Myocyte (in vitro differentiated cells): ENCODE data around the gene ZMIZ1. TPM values are rescaled to one million over a fixed set of nuclear protein-coding genes. Genes with fewer than 3 reads are reported as not detected.
A peak's percentile ranks its signal among the peaks of the same experiment; 100 is the strongest.

Experiments
- DNase-seq: peaks from one replicate; pipeline ENCODE4 v3.0.0-alpha.2; 2012; ENCODE audit warnings: low read depth
- total RNA-seq: library from RNA; depleted of rRNA; stranded (reverse); fragments of >200 nt; gene quantifications from 2 replicates; pipeline ENCODE4 v1.2.3, GENCODE V29; 2014

ZMIZ1 gene
- total RNA-seq, 1 donor from 2014 or later = 10.0 TPM

DNA sequence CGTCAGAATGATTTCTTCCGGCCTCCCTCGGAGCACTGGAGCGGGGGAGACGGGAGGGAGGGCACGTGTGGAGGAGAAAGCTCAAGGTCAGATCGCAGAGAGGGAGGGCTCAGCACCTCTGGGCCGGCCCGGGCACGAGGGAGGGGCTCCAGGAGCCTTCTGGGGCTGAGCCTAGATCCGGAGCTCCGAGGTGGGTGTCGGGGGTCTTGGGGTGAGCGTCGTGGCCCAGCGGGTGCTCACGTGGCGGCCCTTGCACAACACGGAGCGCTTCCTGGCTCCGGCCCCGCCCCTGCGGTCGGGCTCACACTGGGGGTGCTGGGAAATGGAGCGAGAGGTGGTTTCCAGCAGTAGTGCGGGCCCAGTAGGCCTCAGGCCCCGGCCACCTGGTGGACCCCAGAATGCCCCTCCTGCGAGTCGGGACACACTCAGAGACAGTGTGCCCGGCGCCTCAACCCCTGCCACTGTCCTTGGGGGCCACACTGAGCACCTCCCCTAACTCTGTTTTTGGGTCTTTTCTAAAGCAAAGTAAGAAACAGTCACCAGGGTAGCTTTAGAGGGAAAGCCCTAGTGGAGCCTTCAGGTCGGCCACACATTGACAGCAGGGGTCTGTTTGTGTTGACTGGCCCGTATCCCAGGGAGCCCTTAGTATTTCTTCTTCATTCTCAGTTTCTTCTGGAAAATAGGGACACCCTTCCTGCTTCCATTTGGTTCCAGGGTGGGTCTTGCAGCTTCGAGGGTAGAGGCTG, 279.3 kb downstream of the ZMIZ1 start:
- peak; percentile 60 for DNase-seq

- no peak for DNase-seq
Observed at GRCh38 chr10:79348640-79348988, 279.8 kb downstream of the ZMIZ1 start.

DNA sequence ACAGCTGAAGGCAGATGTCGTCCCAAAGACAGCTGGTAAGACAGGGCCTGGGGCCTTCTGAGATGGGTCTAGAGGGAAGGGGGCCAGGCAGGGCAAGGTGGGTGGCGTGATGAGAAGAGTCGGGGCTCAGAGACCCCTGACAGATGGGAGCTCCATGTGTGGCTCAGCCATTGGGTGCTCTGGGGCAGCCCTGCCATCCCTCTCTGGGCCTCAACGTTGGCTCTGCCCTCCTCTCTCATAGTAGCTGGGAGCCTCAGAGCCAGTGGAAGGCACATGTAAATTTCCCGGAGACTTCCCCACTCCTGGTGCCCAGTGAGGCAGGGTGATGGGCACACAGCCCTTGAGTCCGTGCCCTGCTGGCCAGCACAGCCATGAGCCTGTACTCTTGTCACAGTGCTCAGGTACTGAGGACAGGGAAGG, 280.3 kb downstream of the ZMIZ1 start:
- DNase-seq = no peak

GRCh38 chr10:79349766-79350406, 281.1 kb downstream of the ZMIZ1 start:
- DNase-seq = no peak

GRCh38 chr10:79350407-79351154, 281.8 kb downstream of the ZMIZ1 start:
- DNase-seq = no peak

GRCh38 chr10:79351332-79351731, 282.6 kb downstream of the ZMIZ1 start:
- DNase-seq = no peak

GRCh38 chr10:79352035-79352877, 283.5 kb downstream of the ZMIZ1 start:
- DNase-seq = no peak

DNA sequence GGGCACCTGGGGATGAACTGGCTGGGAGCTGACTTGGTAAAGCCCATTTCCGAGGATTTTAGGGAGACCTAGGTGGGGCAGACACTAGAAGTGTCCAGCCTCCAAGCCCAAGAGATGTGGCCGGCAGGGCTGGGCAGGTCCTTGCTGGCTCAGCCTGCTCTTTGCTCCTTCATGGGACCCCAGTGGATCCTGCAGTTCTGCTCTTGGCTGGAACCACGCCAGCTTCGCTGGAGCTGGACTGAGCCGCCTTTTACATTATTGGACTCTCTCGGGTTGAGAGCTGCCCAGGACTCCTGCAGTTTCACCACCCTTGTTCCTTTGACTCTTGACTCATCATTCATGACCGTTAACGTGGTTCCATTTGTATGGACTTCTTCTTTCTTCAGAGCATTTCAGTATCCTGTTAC, 284.2 kb downstream of the ZMIZ1 start:
- DNase-seq = no peak

GRCh38 chr10:79353726-79354125, 285.0 kb downstream of the ZMIZ1 start:
- peak; percentile 57 for DNase-seq

- no peak for DNase-seq
Observed at GRCh38 chr10:79354141-79354540, 285.4 kb downstream of the ZMIZ1 start.

DNA sequence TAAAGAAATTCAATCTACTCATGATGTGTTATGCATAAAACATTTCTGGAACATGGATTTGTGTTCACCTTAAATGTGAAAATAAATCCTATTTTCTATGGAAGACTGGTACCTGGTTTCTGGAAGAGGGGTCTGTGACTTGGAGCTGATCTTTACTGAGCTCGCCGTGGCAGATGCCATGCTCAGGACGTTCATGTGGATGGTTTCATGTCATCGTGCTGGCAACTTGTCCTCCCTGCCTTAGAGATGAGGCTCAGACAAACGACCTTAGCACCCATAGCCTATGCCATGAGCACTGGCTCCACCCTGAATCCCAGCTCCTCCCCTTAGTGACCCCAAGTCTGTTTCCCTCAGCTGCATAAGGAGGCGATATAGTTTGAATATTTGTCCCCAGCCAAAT, 285.8 kb downstream of the ZMIZ1 start:
- DNase-seq = no peak

GRCh38 chr10:79355420-79356017, 286.8 kb downstream of the ZMIZ1 start:
- no peak for DNase-seq

GRCh38 chr10:79356104-79356503, 287.3 kb downstream of the ZMIZ1 start:
- no peak for DNase-seq

- no peak for DNase-seq
Observed at GRCh38 chr10:79357180-79357579, 288.4 kb downstream of the ZMIZ1 start.

DNA sequence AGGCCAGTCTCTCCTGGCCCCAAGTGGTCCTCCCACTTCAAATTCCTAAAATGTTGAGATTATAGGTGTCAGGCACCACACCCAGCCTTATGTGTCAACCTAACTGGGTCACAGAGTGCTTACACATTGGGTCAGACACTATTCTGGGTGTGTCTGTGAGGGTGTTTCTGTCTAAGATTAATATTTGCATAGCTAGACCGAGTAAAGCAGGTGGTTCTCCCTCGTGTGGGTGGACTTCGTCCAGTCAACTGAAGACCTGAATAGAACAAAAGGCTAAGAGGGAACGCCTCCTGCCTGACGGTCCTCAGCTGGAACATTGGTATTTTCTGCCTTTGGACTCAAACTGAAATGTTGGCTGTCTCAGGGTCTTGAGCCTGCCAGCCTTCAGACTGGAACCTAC, 290.0 kb downstream of the ZMIZ1 start:
- DNase-seq = peak; percentile 45

- no peak for DNase-seq
Observed at GRCh38 chr10:79359816-79360498, 291.2 kb downstream of the ZMIZ1 start.

GRCh38 chr10:79360499-79361342, 292.0 kb downstream of the ZMIZ1 start:
- no peak for DNase-seq

DNA sequence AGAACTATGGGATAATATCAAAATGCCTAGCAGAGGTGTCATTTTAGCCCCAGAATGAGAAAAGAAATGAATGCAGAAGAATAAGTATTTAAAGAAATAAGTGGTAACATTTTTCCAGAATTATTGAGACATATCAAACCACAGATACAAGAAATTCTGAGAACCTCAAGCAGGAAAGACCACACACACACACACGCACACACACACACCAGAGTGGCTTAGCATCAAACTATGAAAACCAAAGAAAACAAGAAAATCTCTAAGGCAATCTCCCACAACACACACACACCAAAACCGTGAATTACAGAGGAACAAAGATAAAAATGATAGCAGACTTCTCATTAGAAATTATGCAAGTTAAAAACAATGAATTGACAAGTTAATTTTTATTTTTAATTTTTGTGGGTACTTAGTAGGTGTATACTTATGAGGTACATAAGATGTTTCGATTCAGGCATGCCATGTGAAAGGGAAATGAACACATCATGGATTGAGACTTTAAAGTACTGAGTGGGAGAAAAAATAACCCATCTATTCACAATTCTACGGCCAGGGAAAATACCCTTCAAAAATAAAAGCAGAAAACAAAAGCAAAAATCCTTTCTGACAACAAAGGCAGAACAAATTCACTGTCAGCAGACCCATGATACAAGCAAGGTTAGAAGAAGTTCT, 293.1 kb downstream of the ZMIZ1 start:
- DNase-seq = no peak
